Endothelial cell of umbilical vein (primary cell): ENCODE data around the gene CFAP100. TPM values are rescaled to one million over a fixed set of nuclear protein-coding genes. Genes with fewer than 3 reads are reported as not detected.

Experiments
- BruUV-seq: library from RNA; stranded (reverse); fragments of 400-500 nt; replicated peaks from 2 replicates; lab custom pipeline; 2021; lab: Mats Ljungman, UMichigan
- CTCF ChIA-PET: fragments of 300-600, 350-600 bp; sonication (Branson Sonifier 250); formaldehyde crosslinking; loops from one replicate; lab custom pipeline; 2021; ENCODE audit warnings: antibody characterized with exemption, inconsistent platforms; lab: Charles Lee
- POLR2A ChIA-PET: fragments of 300-600, 350-600 bp; sonication (Branson Sonifier 250); formaldehyde crosslinking; loops from one replicate; lab custom pipeline; 2021; ENCODE audit warnings: antibody characterized with exemption, inconsistent platforms; lab: Charles Lee
- DNase-seq: peaks from one replicate; pipeline ENCODE4 v3.0.0-alpha.2; 2011; ENCODE audit warnings: low read depth, low spot score
- FAIRE-seq: peaks from 2 replicates; lab custom pipeline; 2011; peaks lifted over from hg19 to GRCh38; lab: Jason Lieb, UNC
- H2AFZ ChIP-seq: 2 replicates; pipeline ENCODE4 v1.6.0; 2012; ENCODE audit warnings: low read depth, low read length, control low read depth, inconsistent platforms
- H3K27ac ChIP-seq: 2 replicates; pipeline ENCODE4 v1.5.1; 2011; ENCODE audit warnings: low read depth, mild to moderate bottlenecking, control low read depth, low read length, moderate library complexity; ENCODE audit not compliant: insufficient read depth
- H3K27me3 ChIP-seq, 2 experiments: 2 replicates each; pipeline versions ENCODE4 v1.6.0 to v1.6.1; 2011; ENCODE audit warnings: low read length in 2 of 2, mixed read lengths in 1 of 2; ENCODE audit not compliant: control insufficient read depth in 2 of 2, insufficient read depth in 2 of 2
- H3K36me3 ChIP-seq, 2 experiments: 2 replicates in 1 of 2; 3 replicates in 1 of 2; pipeline ENCODE4 v1.5.1; 2011; ENCODE audit warnings: low read length in 2 of 2, mild to moderate bottlenecking in 1 of 2, moderate library complexity in 1 of 2; ENCODE audit not compliant: control insufficient read depth in 2 of 2, insufficient read depth in 2 of 2; ENCODE audit errors: extremely low read depth in 1 of 2
- H3K4me1 ChIP-seq: 3 replicates; pipeline ENCODE4 v1.5.1; 2011; ENCODE audit warnings: mild to moderate bottlenecking, low read length; ENCODE audit not compliant: control insufficient read depth, insufficient read depth; ENCODE audit errors: extremely low read depth
- H3K4me2 ChIP-seq: 2 replicates; pipeline ENCODE4 v1.6.1; 2011; ENCODE audit warnings: low read length, control low read depth, mixed read lengths; ENCODE audit not compliant: insufficient read depth
- H3K4me3 ChIP-seq, 3 experiments: fragments of 200-600 bp in 1 of 3; sonication (generic), shearing (Covaris generic) in 1 of 3; replicated peaks in 1 of 3; 2 replicates each; pipeline ENCODE4 v1.5.1; 2011 to 2016; ENCODE audit warnings: control low read depth in 3 of 3, low read length in 3 of 3, mild to moderate bottlenecking in 2 of 3, inconsistent platforms in 1 of 3, low read depth in 1 of 3, moderate library complexity in 1 of 3; ENCODE audit not compliant: insufficient read depth in 1 of 3
- H3K79me2 ChIP-seq: 2 replicates; pipeline ENCODE4 v1.6.0; 2012; ENCODE audit warnings: low read length, inconsistent platforms; ENCODE audit not compliant: control insufficient read depth, insufficient read depth
- H3K9ac ChIP-seq: replicated peaks from 2 replicates; pipeline ENCODE3; 2011; ENCODE audit warnings: low read length, control low read depth; ENCODE audit not compliant: insufficient read depth; ENCODE audit errors: extremely low read depth
- H3K9me1 ChIP-seq: replicated peaks from 3 replicates; pipeline ENCODE4 v1.6.0; 2011; ENCODE audit warnings: mild to moderate bottlenecking, low read length; ENCODE audit not compliant: control insufficient read depth, insufficient read depth; ENCODE audit errors: extremely low read depth
- H3K9me3 ChIP-seq: replicated peaks from 2 replicates; pipeline ENCODE4 v1.5.1; 2012; ENCODE audit warnings: low read length, inconsistent platforms; ENCODE audit not compliant: control insufficient read depth, insufficient read depth
- H4K20me1 ChIP-seq: replicated peaks from 2 replicates; pipeline ENCODE3; 2011; ENCODE audit warnings: mild to moderate bottlenecking, low read length; ENCODE audit not compliant: control insufficient read depth, insufficient read depth; ENCODE audit errors: extremely low read depth
- EZH2 ChIP-seq: IDR thresholded peaks from 2 replicates; pipeline ENCODE4 v1.6.1; 2012; ENCODE audit warnings: borderline replicate concordance, low read depth, mild to moderate bottlenecking, moderate library complexity, low read length, inconsistent platforms; ENCODE audit not compliant: severe bottlenecking
- FOS ChIP-seq: IDR thresholded peaks from 2 replicates; pipeline ENCODE4 v1.6.1; 2011; ENCODE audit warnings: mild to moderate bottlenecking, low read length, moderate library complexity, borderline replicate concordance; ENCODE audit not compliant: insufficient read depth
- GATA2 ChIP-seq: IDR thresholded peaks from 2 replicates; pipeline ENCODE4 v1.7.0; 2011; ENCODE audit warnings: low read depth, mild to moderate bottlenecking, moderate library complexity, mixed read lengths, low read length; ENCODE audit not compliant: insufficient read length, insufficient read depth
- JUN ChIP-seq: IDR thresholded peaks from 2 replicates; pipeline ENCODE4 v1.6.1; 2011; ENCODE audit warnings: borderline replicate concordance, low read depth; ENCODE audit not compliant: insufficient read length, insufficient read depth
- MYC ChIP-seq: IDR thresholded peaks from one replicate; pipeline ENCODE4 v1.6.1; 2011; ENCODE audit warnings: mild to moderate bottlenecking, low read depth, low read length
- POLR2A ChIP-seq: IDR thresholded peaks from 2 replicates; pipeline ENCODE4 v1.6.1; 2012; ENCODE audit warnings: low read depth, mild to moderate bottlenecking, control low read depth, low read length
- POLR2AphosphoS5 ChIP-seq: IDR thresholded peaks from 2 replicates; pipeline ENCODE4 v1.6.1; 2012; ENCODE audit warnings: low read depth, mild to moderate bottlenecking, control low read depth, low read length, moderate library complexity; ENCODE audit not compliant: insufficient read depth
- dilution Hi-C: fragments of 300-500 bp; cut with MboI; formaldehyde crosslinking; loops from one replicate; pipeline ENCODE4 v1.15.0; 2019; ENCODE audit warnings: low sequenced_read_pairs; ENCODE audit not compliant: extremely low pct_ligation_motif_present
- intact Hi-C: fragments of 100-400 bp; cut with micrococcal nuclease; formaldehyde crosslinking; loops from one replicate; pipeline ENCODE4 v1.10.0; 2022
- polyA plus RNA-seq, 4 experiments: library from polyadenylated mRNA; depleted of rRNA in 3 of 4; stranded (reverse) in 3 of 4; unstranded in 1 of 4; fragments of >200 nt; gene quantifications; 2 replicates each; pipeline versions ENCODE4 v1.2.1 to v1.2.3, GENCODE V29; 2011 to 2012; ENCODE audit warnings: missing spikeins in 1 of 4
- total RNA-seq: library from RNA; stranded (reverse); gene quantifications from 2 replicates; pipeline ENCODE4 v1.2.3, GENCODE V29; 2021
- TF ChIP-seq, protein P1 (sequence below), 2 donors: IDR thresholded peaks; 1 replicate in 1 of 2; 2 replicates in 1 of 2; pipeline ENCODE4 v1.5.1; 2011; ENCODE audit warnings: low read length in 2 of 2, mild to moderate bottlenecking in 2 of 2, moderate library complexity in 2 of 2, control low read depth in 1 of 2, inconsistent platforms in 1 of 2, low read depth in 1 of 2; ENCODE audit not compliant: insufficient read depth in 1 of 2; ENCODE audit errors: extremely low read depth in 1 of 2
- TF ChIP-seq, protein P2 (sequence below): IDR thresholded peaks from 2 replicates; pipeline ENCODE4 v1.6.1; 2011; ENCODE audit not compliant: insufficient read depth, insufficient read length

The CFAP100 gene
- total and polyA plus RNA-seq, 2 donors (not counting 3 experiments of a cell fraction or from before 2014, with no cell fraction given): not detected

DNA sequence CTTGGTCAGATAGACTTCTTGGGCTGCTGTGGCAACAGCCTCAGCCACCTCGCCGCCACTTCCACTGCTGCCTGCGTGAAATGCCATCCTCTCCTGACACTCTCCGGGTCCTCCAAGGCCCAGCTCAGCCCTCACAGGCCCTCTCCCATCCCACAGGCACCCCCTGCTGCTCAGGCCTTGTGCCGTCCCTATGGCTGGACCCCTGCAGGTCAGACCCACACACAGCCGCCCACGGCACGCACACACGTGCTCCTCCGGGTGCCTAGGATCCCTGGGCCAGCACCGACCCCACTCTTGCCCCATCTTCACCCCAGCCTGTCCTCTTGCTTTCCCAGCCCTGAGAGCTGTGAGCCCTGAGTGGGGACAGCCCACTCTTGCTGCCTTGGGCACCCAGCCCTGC lies 19.7 kb downstream of the CFAP100 start:
- no peaks in the 10 kb centered on the region for H3K4me1 ChIP-seq
- DNase-seq (no peak), FAIRE-seq (no peak)
- ChIA-PET POLR2A (no interaction called here), CTCF (interaction anchor here (1.7 kb wide), 1 partner anchor 168 kb away, joined by 6 read pairs; no protein-coding TSS in a partner anchor)
- H3K4me3 ChIP-seq: no peak overlapping the region
- H4K20me1 ChIP-seq: no peaks in the 10 kb centered on the region
- TF ChIP-seq MYC (no peak), POLR2A (no peak), JUN (no peak), EZH2 (no peak), FOS (no peak), POLR2AphosphoS5 (no peak), GATA2 (no peak)
- TF ChIP-seq, protein P1, sequence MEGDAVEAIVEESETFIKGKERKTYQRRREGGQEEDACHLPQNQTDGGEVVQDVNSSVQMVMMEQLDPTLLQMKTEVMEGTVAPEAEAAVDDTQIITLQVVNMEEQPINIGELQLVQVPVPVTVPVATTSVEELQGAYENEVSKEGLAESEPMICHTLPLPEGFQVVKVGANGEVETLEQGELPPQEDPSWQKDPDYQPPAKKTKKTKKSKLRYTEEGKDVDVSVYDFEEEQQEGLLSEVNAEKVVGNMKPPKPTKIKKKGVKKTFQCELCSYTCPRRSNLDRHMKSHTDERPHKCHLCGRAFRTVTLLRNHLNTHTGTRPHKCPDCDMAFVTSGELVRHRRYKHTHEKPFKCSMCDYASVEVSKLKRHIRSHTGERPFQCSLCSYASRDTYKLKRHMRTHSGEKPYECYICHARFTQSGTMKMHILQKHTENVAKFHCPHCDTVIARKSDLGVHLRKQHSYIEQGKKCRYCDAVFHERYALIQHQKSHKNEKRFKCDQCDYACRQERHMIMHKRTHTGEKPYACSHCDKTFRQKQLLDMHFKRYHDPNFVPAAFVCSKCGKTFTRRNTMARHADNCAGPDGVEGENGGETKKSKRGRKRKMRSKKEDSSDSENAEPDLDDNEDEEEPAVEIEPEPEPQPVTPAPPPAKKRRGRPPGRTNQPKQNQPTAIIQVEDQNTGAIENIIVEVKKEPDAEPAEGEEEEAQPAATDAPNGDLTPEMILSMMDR (IDR thresholded peaks at IDR 0.05; ENCODE audit: extremely low read depth in 1 of 2, insufficient read depth in 1 of 2, low read depth in 1 of 2, low read length in 2 of 2): no peak
- TF ChIP-seq, protein P2, sequence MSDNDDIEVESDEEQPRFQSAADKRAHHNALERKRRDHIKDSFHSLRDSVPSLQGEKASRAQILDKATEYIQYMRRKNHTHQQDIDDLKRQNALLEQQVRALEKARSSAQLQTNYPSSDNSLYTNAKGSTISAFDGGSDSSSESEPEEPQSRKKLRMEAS: no peak
- no peak overlapping the region for H3K4me2 ChIP-seq
- no TSS peak for BruUV-seq
- no peak overlapping the region for H2AFZ ChIP-seq
- no peaks in the 10 kb centered on the region for H3K9me3 ChIP-seq
- no peaks in the 10 kb centered on the region for H3K9me1 ChIP-seq
- no peaks in the 10 kb centered on the region for H3K79me2 ChIP-seq
- dilution Hi-C loops: no loop called here
- intact Hi-C loops: no loop called here
- H3K9ac ChIP-seq: no peak overlapping the region
- H3K27ac ChIP-seq: no peak overlapping the region
- H3K36me3 ChIP-seq: no peaks in the 10 kb centered on the region
- H3K27me3 ChIP-seq: peaks cover 2 to 6% of the 10 kb centered on the region in 2 experiments
